Measurements from ENCODE around the gene SDF2.

The SDF2 gene

GRCh38 chr17:28684963-28685362 is 23.3 kb upstream of the SDF2 start:
- no peak for TF ChIP-seq CTCF (conservative IDR thresholded peaks at IDR 0.05; ENCODE audit: low read length)
- no peak for TF ChIP-seq EZH2phosphoT487 (IDR thresholded peaks at IDR 0.05; ENCODE audit: borderline replicate concordance)
- H3K9me3 ChIP-seq (ENCODE audit: insufficient read depth, low read depth, low read length): no peaks in the 10 kb centered on the region
- H2AFZ ChIP-seq (ENCODE audit: low read length): no peak overlapping the region
- no peaks in the 10 kb centered on the region for H3K27me3 ChIP-seq (ENCODE audit: insufficient read depth, low read length, poor library complexity, severe bottlenecking)
- no peak overlapping the region for H3K4me2 ChIP-seq (ENCODE audit: low read depth, low read length, poor library complexity, severe bottlenecking)
- H3F3A ChIP-seq (ENCODE audit: low read depth): no peaks in the 10 kb centered on the region
- no peaks in the 10 kb centered on the region for H3K9me2 ChIP-seq (replicated peaks; ENCODE audit: low read depth, low read length)
- no peaks in the 10 kb centered on the region for H3K79me2 ChIP-seq (ENCODE audit: insufficient read depth, low read length)
- no peaks in the 10 kb centered on the region for H3K4me1 ChIP-seq (ENCODE audit: insufficient read depth, low read length, poor library complexity, severe bottlenecking)
- H3K9ac ChIP-seq (ENCODE audit: low read depth, low read length, poor library complexity, severe bottlenecking): no peak overlapping the region
- peaks cover 89% of the 10 kb centered on the region for H3K36me3 ChIP-seq (ENCODE audit: insufficient read depth, low read length)
- no peak overlapping the region for H3K4me3 ChIP-seq (ENCODE audit: low read length, poor library complexity, severe bottlenecking)
- H4K20me1 ChIP-seq (ENCODE audit: insufficient read depth, low read length, poor library complexity, severe bottlenecking): no peaks in the 10 kb centered on the region

- no peak overlapping the region for H3K9ac ChIP-seq (ENCODE audit: low read depth, low read length, poor library complexity, severe bottlenecking)
- H3K4me1 ChIP-seq (ENCODE audit: insufficient read depth, low read length, poor library complexity, severe bottlenecking): no peaks in the 10 kb centered on the region
- no peak overlapping the region for H2AFZ ChIP-seq (ENCODE audit: low read length)
- no peaks in the 10 kb centered on the region for H3K79me2 ChIP-seq (ENCODE audit: insufficient read depth, low read length)
- H3K4me3 ChIP-seq (ENCODE audit: low read length, poor library complexity, severe bottlenecking): no peak overlapping the region
- TF ChIP-seq EZH2phosphoT487 (IDR thresholded peaks at IDR 0.05; ENCODE audit: borderline replicate concordance) (no peak), CTCF (conservative IDR thresholded peaks at IDR 0.05; ENCODE audit: low read length) (no peak)
- no peak overlapping the region for H3K4me2 ChIP-seq (ENCODE audit: low read depth, low read length, poor library complexity, severe bottlenecking)
- H3K9me2 ChIP-seq (replicated peaks; ENCODE audit: low read depth, low read length): no peaks in the 10 kb centered on the region
- peaks cover 84% of the 10 kb centered on the region; the same call in 1 of the 2 replicates for H3K36me3 ChIP-seq (ENCODE audit: insufficient read depth, low read length)
- H3F3A ChIP-seq (ENCODE audit: low read depth): no peaks in the 10 kb centered on the region
- no peaks in the 10 kb centered on the region for H3K27me3 ChIP-seq (ENCODE audit: insufficient read depth, low read length, poor library complexity, severe bottlenecking)
- no peaks in the 10 kb centered on the region for H4K20me1 ChIP-seq (ENCODE audit: insufficient read depth, low read length, poor library complexity, severe bottlenecking)
- no peaks in the 10 kb centered on the region for H3K9me3 ChIP-seq (ENCODE audit: insufficient read depth, low read depth, low read length)
Observed at GRCh38 chr17:28682655-28683054, 20.9 kb upstream of the SDF2 start.

GRCh38 chr17:28675980-28676379 is 14.3 kb upstream of the SDF2 start:
- no peaks in the 10 kb centered on the region for H4K20me1 ChIP-seq (ENCODE audit: insufficient read depth, low read length, poor library complexity, severe bottlenecking)

More at GRCh38 chr17:28675980-28676379, 14.3 kb upstream of the SDF2 start:
- Histone ChIP-seq H3K27me3 (ENCODE audit: insufficient read depth, low read length, poor library complexity, severe bottlenecking) (no peaks in the 10 kb centered on the region), H3K4me1 (ENCODE audit: insufficient read depth, low read length, poor library complexity, severe bottlenecking) (no peaks in the 10 kb centered on the region), H2AFZ (ENCODE audit: low read length) (no peak overlapping the region), H3K4me3 (ENCODE audit: low read length, poor library complexity, severe bottlenecking) (no peak overlapping the region), H3K9me2 (replicated peaks; ENCODE audit: low read depth, low read length) (no peaks in the 10 kb centered on the region), H3F3A (ENCODE audit: low read depth) (no peaks in the 10 kb centered on the region), H3K4me2 (ENCODE audit: low read depth, low read length, poor library complexity, severe bottlenecking) (no peak overlapping the region), H3K9me3 (ENCODE audit: insufficient read depth, low read depth, low read length) (no peaks in the 10 kb centered on the region), H3K9ac (ENCODE audit: low read depth, low read length, poor library complexity, severe bottlenecking) (no peak overlapping the region), H3K36me3 (ENCODE audit: insufficient read depth, low read length) (peaks cover 83% of the 10 kb centered on the region), H3K79me2 (ENCODE audit: insufficient read depth, low read length) (no peaks in the 10 kb centered on the region)
- TF ChIP-seq EZH2phosphoT487 (IDR thresholded peaks at IDR 0.05; ENCODE audit: borderline replicate concordance): no peak
- peak; percentile 50 for TF ChIP-seq CTCF (conservative IDR thresholded peaks at IDR 0.05; ENCODE audit: low read length)

Data from Loucy (cell line).